ENCODE results near the gene MYB.
"Not testable (repeated sequence)": the region's sequence is repeated elsewhere in the genome, so short reads cannot be mapped to it uniquely, and the experiment has no call there.

MYB gene

DNA sequence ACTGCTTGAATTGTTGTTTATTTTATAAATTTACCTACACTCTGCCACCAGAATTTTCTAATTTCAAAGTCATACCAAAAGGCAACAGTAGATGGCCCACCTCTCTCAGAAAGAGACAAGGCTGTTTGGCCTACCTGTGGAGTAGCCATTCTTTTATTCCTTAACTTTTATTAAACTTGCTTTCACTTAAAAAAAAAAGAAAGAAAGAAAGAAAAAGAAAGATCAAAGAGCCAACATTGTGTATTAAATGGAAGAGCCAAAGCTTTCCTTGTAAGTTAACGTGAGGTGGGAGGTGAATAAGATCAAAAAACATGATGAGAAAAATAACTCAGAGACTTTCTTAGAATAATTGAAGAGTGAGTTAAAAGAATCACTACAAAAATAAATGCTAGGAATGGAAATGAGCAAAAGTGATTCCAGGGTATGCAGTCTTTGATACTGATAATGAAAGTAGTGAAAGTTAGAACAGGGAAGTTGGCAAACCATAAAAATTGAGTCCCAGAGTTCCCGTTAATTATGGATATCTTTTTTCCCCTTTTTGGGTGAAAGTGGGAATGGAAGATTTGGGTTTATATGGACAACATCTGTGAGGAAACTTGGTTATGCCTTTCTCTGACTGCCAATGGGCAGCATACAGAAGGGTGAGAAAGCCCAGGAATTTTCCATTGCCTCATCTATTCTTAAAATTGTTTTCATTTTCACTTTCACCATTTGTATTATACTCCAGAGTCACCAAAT, 35.9 kb upstream of the MYB start:
- TF ChIP-seq, protein P1, sequence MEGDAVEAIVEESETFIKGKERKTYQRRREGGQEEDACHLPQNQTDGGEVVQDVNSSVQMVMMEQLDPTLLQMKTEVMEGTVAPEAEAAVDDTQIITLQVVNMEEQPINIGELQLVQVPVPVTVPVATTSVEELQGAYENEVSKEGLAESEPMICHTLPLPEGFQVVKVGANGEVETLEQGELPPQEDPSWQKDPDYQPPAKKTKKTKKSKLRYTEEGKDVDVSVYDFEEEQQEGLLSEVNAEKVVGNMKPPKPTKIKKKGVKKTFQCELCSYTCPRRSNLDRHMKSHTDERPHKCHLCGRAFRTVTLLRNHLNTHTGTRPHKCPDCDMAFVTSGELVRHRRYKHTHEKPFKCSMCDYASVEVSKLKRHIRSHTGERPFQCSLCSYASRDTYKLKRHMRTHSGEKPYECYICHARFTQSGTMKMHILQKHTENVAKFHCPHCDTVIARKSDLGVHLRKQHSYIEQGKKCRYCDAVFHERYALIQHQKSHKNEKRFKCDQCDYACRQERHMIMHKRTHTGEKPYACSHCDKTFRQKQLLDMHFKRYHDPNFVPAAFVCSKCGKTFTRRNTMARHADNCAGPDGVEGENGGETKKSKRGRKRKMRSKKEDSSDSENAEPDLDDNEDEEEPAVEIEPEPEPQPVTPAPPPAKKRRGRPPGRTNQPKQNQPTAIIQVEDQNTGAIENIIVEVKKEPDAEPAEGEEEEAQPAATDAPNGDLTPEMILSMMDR (IDR thresholded peaks at IDR 0.05; ENCODE audit: low read depth, low read length), result peak; percentile 48
- DNase-seq (ENCODE audit: extremely low read depth, low read depth), result no peak

DNA sequence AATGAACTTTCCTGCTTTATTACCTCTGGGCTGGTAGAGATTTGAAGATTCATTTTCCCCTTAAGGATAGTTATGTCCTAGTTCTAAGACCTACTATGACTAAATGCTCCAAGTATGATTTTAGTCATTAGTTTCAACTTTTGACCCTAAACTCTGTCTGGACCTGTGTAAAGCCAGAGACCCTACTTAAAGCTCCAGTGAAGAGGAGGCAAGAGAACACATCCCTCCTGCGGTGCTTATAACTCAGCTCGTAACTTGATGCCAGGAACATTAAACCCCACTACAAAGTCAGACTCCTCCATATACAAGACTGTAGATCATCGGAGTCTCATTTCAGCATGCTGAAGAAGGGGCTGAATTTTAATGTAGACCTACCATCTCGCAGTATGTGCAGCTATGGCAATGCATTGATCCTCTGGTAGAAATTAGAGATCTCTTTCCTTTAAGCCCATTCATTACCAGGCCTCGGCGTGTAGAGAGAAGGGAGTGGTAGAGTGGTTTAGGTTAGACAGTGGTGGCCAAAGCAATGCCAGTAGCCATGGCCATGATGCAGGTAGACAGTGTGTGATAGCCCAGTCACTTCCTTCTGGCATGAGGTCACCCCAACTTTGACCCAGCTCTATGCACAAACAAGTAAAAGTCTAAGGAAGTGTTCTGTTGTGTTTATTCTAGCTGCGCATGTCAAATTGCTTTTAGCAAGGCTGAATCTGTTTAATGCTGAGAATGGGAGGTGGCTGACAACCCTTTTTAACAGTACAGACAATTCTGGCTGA, 34.8 kb upstream of the MYB start:
- no peak for DNase-seq (ENCODE audit: extremely low read depth, low read depth)

DNA sequence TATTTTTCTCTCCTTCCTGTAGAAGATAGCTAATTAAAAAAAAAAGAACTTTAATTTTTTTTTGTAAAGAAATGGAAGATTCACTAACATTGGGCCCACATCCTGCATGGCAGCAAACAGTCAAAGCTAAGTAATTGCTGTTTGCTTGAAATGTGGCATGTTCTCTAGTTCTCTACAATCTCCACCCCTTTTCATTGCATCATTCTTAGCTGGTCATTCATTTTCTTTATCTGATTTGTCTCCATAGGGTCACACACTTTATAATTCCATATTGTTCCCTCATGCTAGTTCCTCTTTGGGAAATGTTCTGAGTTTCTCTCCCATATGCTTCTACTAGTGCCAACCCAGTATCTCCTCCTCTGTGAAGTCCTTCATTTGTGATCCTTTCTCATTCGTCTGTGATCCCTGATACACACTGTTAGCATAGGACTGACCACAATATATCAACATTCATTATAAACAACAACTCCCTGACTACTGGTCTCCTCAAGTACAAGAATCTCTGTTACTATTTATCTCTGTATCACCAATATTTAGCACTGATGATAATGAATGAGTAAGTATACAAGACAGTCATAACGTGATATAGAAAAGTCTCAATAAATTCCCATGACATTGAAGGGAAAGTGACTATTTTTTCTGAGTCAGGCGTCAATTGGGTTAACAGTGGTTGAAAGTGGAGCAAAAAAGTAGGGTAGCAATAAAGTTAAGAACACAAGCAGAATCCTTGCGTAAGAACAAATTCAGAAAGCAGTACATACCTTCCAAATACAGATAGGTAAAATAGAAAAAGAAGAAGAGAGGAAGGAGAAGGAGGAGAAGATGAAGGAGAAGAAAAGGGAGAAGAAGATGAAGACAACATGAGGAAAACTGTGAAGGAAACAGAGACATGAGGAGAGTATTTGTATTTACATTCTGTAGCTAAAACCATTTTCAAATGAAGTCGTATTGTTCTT, 33.2 kb upstream of the MYB start:
- DNase-seq (ENCODE audit: extremely low read depth, low read depth), result no peak
- TF ChIP-seq, protein P1 (IDR thresholded peaks at IDR 0.05; ENCODE audit: low read depth, low read length), result no peak

More for the DNA sequence above, 34.8 kb upstream of the MYB start:
- TF ChIP-seq, protein P1 (IDR thresholded peaks at IDR 0.05; ENCODE audit: low read depth, low read length), result no peak

DNA sequence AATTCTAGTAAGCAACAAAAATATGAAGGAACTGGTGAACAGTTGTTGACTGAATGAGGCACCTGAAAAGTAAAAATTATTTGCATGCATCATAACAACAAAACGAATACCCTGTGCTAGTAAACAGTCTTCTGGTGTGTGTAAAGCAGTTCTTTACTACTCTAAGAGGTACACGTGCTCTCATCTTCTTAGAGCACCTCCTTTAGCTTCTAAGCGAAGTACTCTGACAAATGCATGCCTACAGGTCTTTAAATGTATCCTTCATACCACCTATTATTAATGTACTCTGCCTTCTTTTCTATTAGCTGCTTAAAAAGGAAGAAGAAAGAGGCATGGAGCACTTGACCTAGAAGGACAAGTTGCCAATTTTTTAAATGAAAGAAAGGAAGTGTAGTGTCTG, 32.2 kb upstream of the MYB start:
- TF ChIP-seq, protein P1 (IDR thresholded peaks at IDR 0.05; ENCODE audit: low read depth, low read length), result no peak
- no peak for DNase-seq (ENCODE audit: extremely low read depth, low read depth)

DNA sequence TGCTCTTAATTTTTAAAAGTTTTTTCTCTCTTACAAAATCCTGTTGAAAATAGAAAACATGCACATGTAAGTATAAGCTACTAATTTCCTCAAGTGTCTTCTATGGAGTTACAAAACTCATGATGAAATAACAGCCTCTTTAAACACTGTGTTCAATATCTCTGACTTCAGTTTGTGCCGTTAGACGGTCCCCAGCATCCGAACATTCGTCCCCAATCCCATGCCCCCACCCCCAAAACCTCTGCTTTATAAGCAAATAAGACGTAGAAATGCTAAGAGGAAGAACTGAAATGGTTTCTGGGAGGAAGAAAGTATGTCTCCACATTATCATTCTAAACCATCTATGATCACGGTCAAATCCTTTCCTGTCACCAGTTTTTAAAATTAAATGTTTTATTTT, 31.7 kb upstream of the MYB start:
- TF ChIP-seq, protein P1 (IDR thresholded peaks at IDR 0.05; ENCODE audit: low read depth, low read length), result no peak
- DNase-seq (ENCODE audit: extremely low read depth, low read depth), result no peak

DNA sequence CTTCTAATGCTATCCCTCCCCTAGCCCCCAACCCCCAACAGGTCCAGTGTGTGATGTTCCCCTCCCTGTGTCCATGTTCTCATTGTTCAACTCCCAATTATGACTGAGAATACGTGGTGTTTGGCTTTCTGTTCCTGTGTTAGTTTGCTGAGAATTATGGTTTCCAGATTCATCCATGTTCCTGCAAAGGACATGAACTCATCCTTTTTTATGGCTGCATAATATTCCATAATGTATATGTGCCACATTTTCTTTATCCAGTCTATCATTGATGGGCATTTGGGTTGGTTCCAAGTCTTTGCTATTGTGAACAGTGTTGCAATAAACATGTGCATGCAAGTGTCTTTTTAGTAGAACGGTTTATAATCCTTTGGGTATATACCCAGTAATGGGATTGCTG, 30.6 kb upstream of the MYB start:
- DNase-seq (ENCODE audit: extremely low read depth, low read depth), result not testable (repeated sequence)

DNA sequence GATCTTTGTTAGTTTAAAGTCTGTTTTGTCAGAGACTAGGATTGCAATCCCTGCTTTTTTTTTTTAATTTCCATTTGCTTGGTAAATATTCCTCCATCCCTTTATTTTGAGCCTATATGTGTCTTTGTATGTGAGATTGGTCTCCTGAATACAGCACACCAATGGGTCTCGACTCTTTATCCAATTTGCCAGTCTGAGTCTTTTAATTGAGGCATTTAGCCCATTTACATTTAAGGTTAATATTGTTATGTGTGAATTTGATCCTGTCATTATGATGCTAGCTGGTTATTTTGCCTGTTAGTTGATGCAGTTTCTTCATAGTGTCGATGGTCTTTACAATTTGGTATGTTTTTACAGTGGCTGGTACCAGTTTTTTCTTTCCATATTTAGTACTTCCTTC, 27.0 kb upstream of the MYB start:
- DNase-seq (ENCODE audit: extremely low read depth, low read depth), result not testable (repeated sequence)

DNA sequence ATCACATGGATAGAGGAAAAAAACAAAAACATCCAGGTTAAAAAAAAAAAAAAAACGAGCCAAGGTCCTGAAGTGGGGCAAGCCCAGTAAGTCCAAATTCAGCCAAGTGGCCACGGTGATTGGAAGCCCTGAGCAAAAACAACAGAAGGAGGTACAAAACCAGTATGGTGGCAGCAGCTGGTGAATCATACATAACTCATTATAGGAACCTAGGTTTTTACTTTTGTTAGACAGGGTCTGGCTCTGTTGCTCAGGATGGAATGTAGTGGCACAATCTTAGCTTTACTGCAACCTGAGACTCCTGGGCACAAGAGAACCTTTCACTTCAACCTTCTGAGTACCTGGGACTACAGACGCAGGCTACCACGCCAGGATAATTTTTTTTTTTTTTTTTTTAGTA, 22.7 kb upstream of the MYB start:
- TF ChIP-seq, protein P1 (IDR thresholded peaks at IDR 0.05; ENCODE audit: low read depth, low read length), result no peak
- DNase-seq (ENCODE audit: extremely low read depth, low read depth), result no peak
